ENCODE results near the gene IRAK4. TPM values are rescaled to one million over a fixed set of nuclear protein-coding genes. Genes with fewer than 3 reads are reported as not detected.

The IRAK4 gene
- total RNA-seq, 1 donor from 2014 or later, result 23.6 TPM

- H3K36me3 Mint-ChIP-seq, result no peaks in the 10 kb centered on the region
- peaks cover 6% of the 10 kb centered on the region for H3K9me3 Mint-ChIP-seq
- no peaks in the 10 kb centered on the region for H3K27me3 Mint-ChIP-seq (ENCODE audit: insufficient read depth, low read depth)
Measured at GRCh38 chr12:43730283-43730682, 28.5 kb upstream of the IRAK4 start.

DNA sequence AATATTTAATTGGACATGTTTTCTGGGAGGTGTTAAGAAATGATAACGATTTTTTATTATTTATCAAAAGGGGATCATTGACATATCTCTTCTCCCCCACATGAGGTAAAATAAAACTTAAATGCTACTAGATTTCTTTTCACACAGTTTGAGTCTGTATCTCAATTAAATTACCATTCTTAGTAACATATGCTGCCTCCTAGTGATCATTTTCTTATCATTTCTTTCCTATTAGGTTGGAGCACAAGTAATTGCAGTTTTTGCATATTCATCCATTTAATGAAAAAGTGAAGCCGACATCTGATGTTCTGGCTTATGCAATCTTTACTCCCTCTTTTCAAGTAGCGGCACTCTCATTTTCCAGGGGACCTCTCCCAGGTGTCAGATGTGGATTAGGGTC is 25.1 kb upstream of the IRAK4 start:
- Histone ChIP-seq H4K20me1 (ENCODE audit: low read depth) (no peaks in the 10 kb centered on the region), H3K4me2 (no peak overlapping the region), H2AFZ (replicated peaks) (no peak overlapping the region), H3K9me3 (ENCODE audit: low read depth) (no peaks in the 10 kb centered on the region), H3K9ac (no peak overlapping the region), H3K4me1 (no peaks in the 10 kb centered on the region), H3K4me3 (no peak overlapping the region), H3F3A (ENCODE audit: low read depth) (no peaks in the 10 kb centered on the region), H3K36me3 (peaks cover 10% of the 10 kb centered on the region), H3K27ac (no peak overlapping the region), H3K79me2 (ENCODE audit: low read depth) (no peaks in the 10 kb centered on the region), H3K27me3 (no peaks in the 10 kb centered on the region)
- no peak for TF ChIP-seq EZH2 (IDR thresholded peaks at IDR 0.05)
- TF ChIP-seq, protein P1, sequence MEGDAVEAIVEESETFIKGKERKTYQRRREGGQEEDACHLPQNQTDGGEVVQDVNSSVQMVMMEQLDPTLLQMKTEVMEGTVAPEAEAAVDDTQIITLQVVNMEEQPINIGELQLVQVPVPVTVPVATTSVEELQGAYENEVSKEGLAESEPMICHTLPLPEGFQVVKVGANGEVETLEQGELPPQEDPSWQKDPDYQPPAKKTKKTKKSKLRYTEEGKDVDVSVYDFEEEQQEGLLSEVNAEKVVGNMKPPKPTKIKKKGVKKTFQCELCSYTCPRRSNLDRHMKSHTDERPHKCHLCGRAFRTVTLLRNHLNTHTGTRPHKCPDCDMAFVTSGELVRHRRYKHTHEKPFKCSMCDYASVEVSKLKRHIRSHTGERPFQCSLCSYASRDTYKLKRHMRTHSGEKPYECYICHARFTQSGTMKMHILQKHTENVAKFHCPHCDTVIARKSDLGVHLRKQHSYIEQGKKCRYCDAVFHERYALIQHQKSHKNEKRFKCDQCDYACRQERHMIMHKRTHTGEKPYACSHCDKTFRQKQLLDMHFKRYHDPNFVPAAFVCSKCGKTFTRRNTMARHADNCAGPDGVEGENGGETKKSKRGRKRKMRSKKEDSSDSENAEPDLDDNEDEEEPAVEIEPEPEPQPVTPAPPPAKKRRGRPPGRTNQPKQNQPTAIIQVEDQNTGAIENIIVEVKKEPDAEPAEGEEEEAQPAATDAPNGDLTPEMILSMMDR (IDR thresholded peaks at IDR 0.05), result no peak
- no peak for TF ChIP-seq EZH2phosphoT487 (IDR thresholded peaks at IDR 0.05)
- H3K27me3 Mint-ChIP-seq (ENCODE audit: insufficient read depth, low read depth), result no peaks in the 10 kb centered on the region
- H3K9me3 Mint-ChIP-seq, result no peaks in the 10 kb centered on the region
- no peak overlapping the region for H3K4me3 Mint-ChIP-seq
- no peaks in the 10 kb centered on the region for H3K36me3 Mint-ChIP-seq
- no peak overlapping the region for H3K27ac Mint-ChIP-seq
- DNase-seq (ENCODE audit: low spot score), result no peak
- peaks cover 4% of the 10 kb centered on the region for H3K4me1 Mint-ChIP-seq

More at GRCh38 chr12:43730283-43730682, 28.5 kb upstream of the IRAK4 start:
- H3K27me3 ChIP-seq, result no peaks in the 10 kb centered on the region
- no peak overlapping the region for H3K27ac Mint-ChIP-seq
- H3K4me3 ChIP-seq, result no peak overlapping the region
- H3K9me3 ChIP-seq (ENCODE audit: low read depth), result no peaks in the 10 kb centered on the region
- H2AFZ ChIP-seq (replicated peaks), result no peak overlapping the region
- H3K4me1 ChIP-seq, result no peaks in the 10 kb centered on the region
- H3F3A ChIP-seq (ENCODE audit: low read depth), result no peaks in the 10 kb centered on the region
- H3K79me2 ChIP-seq (ENCODE audit: low read depth), result no peaks in the 10 kb centered on the region
- no peak for DNase-seq (ENCODE audit: low spot score)
- H3K4me2 ChIP-seq, result no peak overlapping the region
- peaks cover 4% of the 10 kb centered on the region for H3K4me1 Mint-ChIP-seq
- TF ChIP-seq EZH2 (IDR thresholded peaks at IDR 0.05) (no peak), EZH2phosphoT487 (IDR thresholded peaks at IDR 0.05) (no peak)
- TF ChIP-seq, protein P1 (IDR thresholded peaks at IDR 0.05), result no peak
- no peaks in the 10 kb centered on the region for H4K20me1 ChIP-seq (ENCODE audit: low read depth)
- H3K27ac ChIP-seq, result no peak overlapping the region
- H3K9ac ChIP-seq, result no peak overlapping the region
- peaks cover 8% of the 10 kb centered on the region for H3K36me3 ChIP-seq
- H3K4me3 Mint-ChIP-seq, result no peak overlapping the region

GRCh38 chr12:43736927-43737440 is 21.8 kb upstream of the IRAK4 start:
- no peaks in the 10 kb centered on the region for H3K27me3 ChIP-seq
- no peak overlapping the region for H3K4me2 ChIP-seq
- H3K27ac ChIP-seq, result no peak overlapping the region

More at GRCh38 chr12:43736927-43737440, 21.8 kb upstream of the IRAK4 start:
- H3K4me1 ChIP-seq, result no peaks in the 10 kb centered on the region
- DNase-seq (ENCODE audit: low spot score), result no peak
- no peaks in the 10 kb centered on the region for H3K4me1 Mint-ChIP-seq
- H3K27ac Mint-ChIP-seq, result no peak overlapping the region
- TF ChIP-seq EZH2 (IDR thresholded peaks at IDR 0.05) (no peak), EZH2phosphoT487 (IDR thresholded peaks at IDR 0.05) (no peak)
- TF ChIP-seq, protein P1 (IDR thresholded peaks at IDR 0.05), result no peak
- H3K36me3 Mint-ChIP-seq, result no peaks in the 10 kb centered on the region
- no peaks in the 10 kb centered on the region for H3K9me3 ChIP-seq (ENCODE audit: low read depth)
- H3F3A ChIP-seq (ENCODE audit: low read depth), result no peaks in the 10 kb centered on the region
- no peak overlapping the region for H2AFZ ChIP-seq (replicated peaks)
- H3K36me3 ChIP-seq, result peaks cover 8% of the 10 kb centered on the region
- no peak overlapping the region for H3K9ac ChIP-seq
- H3K9me3 Mint-ChIP-seq, result no peaks in the 10 kb centered on the region
- H3K79me2 ChIP-seq (ENCODE audit: low read depth), result no peaks in the 10 kb centered on the region
- no peak overlapping the region for H3K4me3 Mint-ChIP-seq
- no peaks in the 10 kb centered on the region for H3K27me3 Mint-ChIP-seq (ENCODE audit: insufficient read depth, low read depth)
- no peak overlapping the region for H3K4me3 ChIP-seq
- no peaks in the 10 kb centered on the region for H4K20me1 ChIP-seq (ENCODE audit: low read depth)

Measured in neural progenitor cell (in vitro differentiated cells).